ENCODE measurements around the gene CCDC40. TPM values are rescaled to one million over a fixed set of nuclear protein-coding genes. Genes with fewer than 3 reads are reported as not detected.
A peak's percentile ranks its signal among the peaks of the same experiment; 100 is the strongest.

CCDC40 gene
- total and polyA plus RNA-seq, 3 experiments from 2014 or later = 3.6 to 4.3 TPM; not detected in 1

- peaks cover 5% of the 10 kb centered on the region for H3K4me1 ChIP-seq (ENCODE audit: insufficient read depth, low read length)
- Mint-ChIP-seq H3K4me1 (peaks cover 0 to 3% (median 2%) of the 10 kb centered on the region in 3 donors), H3K27ac (peak overlapping the region in 2 of 8 donors; percentile 64 to 66), H3K4me3 (no peak overlapping the region), H3K9me3 (no peaks in the 10 kb centered on the region), H3K27me3 (peaks cover 10 to 11% of the 10 kb centered on the region in 2 donors), H3K36me3 (no peaks in the 10 kb centered on the region)
- ChIA-PET CTCF (interaction anchor here (0.8 to 2.9 kb wide), 10 partner anchors 10 to 74 kb away, joined by 3 to 23 read pairs (median 4); partner anchors contain the start of gene GAA), POLR2A (interaction anchor here (0.6 kb wide), 1 partner anchor 183 kb away, joined by 5 read pairs; no protein-coding TSS in a partner anchor)
- H3K36me3 ChIP-seq (ENCODE audit: insufficient read depth, low read length) = no peaks in the 10 kb centered on the region
- no peak overlapping the region for H3K27ac ChIP-seq (ENCODE audit: low read depth, low read length)
- no peaks in the 10 kb centered on the region for H3K9me3 ChIP-seq (ENCODE audit: low read length)
- peak; percentile 17 to 66 (median 40) for DNase-seq
- no peak overlapping the region for H3K4me3 ChIP-seq (ENCODE audit: low read length)
- H3K27me3 ChIP-seq (ENCODE audit: insufficient read depth, low read length, poor library complexity, severe bottlenecking) = no peaks in the 10 kb centered on the region
These were observed 46.1 kb downstream of the CCDC40 start for GRCh38 chr17:80082403-80083135.

GRCh38 chr17:80083136-80083661 is 46.8 kb downstream of the CCDC40 start:
- ChIA-PET CTCF (interaction anchor here (0.8 to 2.9 kb wide), 10 partner anchors 9 to 75 kb away, joined by 3 to 23 read pairs (median 4); partner anchors contain the start of gene GAA), POLR2A (no interaction called here)
- peaks cover 6 to 8% of the 10 kb centered on the region in 2 donors for H3K27me3 Mint-ChIP-seq
- peak overlapping the region in 1 of 8 donors; percentile 64 for H3K27ac Mint-ChIP-seq
- no peak overlapping the region for H3K27ac ChIP-seq (ENCODE audit: low read depth, low read length)
- no peak for DNase-seq
- H3K36me3 ChIP-seq (ENCODE audit: insufficient read depth, low read length) = no peaks in the 10 kb centered on the region
- H3K27me3 ChIP-seq (ENCODE audit: insufficient read depth, low read length, poor library complexity, severe bottlenecking) = no peaks in the 10 kb centered on the region
- peaks cover 0 to 3% (median 2%) of the 10 kb centered on the region in 3 donors for H3K4me1 Mint-ChIP-seq
- H3K4me3 ChIP-seq (ENCODE audit: low read length) = no peak overlapping the region
- peaks cover 5% of the 10 kb centered on the region for H3K4me1 ChIP-seq (ENCODE audit: insufficient read depth, low read length)
- no peaks in the 10 kb centered on the region for H3K36me3 Mint-ChIP-seq
- no peaks in the 10 kb centered on the region for H3K9me3 Mint-ChIP-seq
- no peak overlapping the region for H3K4me3 Mint-ChIP-seq
- H3K9me3 ChIP-seq (ENCODE audit: low read length) = no peaks in the 10 kb centered on the region

GRCh38 chr17:80084773-80085172 is 48.3 kb downstream of the CCDC40 start:
- Mint-ChIP-seq H3K4me1 (peaks cover 0 to 3% (median 2%) of the 10 kb centered on the region in 3 donors), H3K9me3 (no peaks in the 10 kb centered on the region), H3K27ac (no peak overlapping the region), H3K36me3 (no peaks in the 10 kb centered on the region), H3K27me3 (peaks cover 0 to 8% of the 10 kb centered on the region in 2 donors), H3K4me3 (no peak overlapping the region)
- peaks cover 5% of the 10 kb centered on the region for H3K4me1 ChIP-seq (ENCODE audit: insufficient read depth, low read length)
- no peaks in the 10 kb centered on the region for H3K36me3 ChIP-seq (ENCODE audit: insufficient read depth, low read length)
- no peak for DNase-seq
- ChIA-PET POLR2A (interaction anchor here (1.1 kb wide), 1 partner anchor 17 kb away, joined by 3 read pairs; the partner anchor contains the start of gene GAA), CTCF (interaction anchor here (1.2 to 1.5 kb wide), 2 partner anchors 9 to 17 kb away, joined by 3 read pairs; partner anchors contain the start of gene GAA)
- H3K27me3 ChIP-seq (ENCODE audit: insufficient read depth, low read length, poor library complexity, severe bottlenecking) = no peaks in the 10 kb centered on the region
- H3K4me3 ChIP-seq (ENCODE audit: low read length) = no peak overlapping the region
- H3K9me3 ChIP-seq (ENCODE audit: low read length) = no peaks in the 10 kb centered on the region
- no peak overlapping the region for H3K27ac ChIP-seq (ENCODE audit: low read depth, low read length)

- H3K4me1 Mint-ChIP-seq = peaks cover 0 to 3% (median 2%) of the 10 kb centered on the region in 3 donors
- POLR2A ChIA-PET = no interaction called here
- no peaks in the 10 kb centered on the region for H3K36me3 Mint-ChIP-seq
- H3K36me3 ChIP-seq (ENCODE audit: insufficient read depth, low read length) = no peaks in the 10 kb centered on the region
- no peak overlapping the region for H3K27ac ChIP-seq (ENCODE audit: low read depth, low read length)
- no peak overlapping the region for H3K4me3 ChIP-seq (ENCODE audit: low read length)
- H3K27ac Mint-ChIP-seq = no peak overlapping the region
- no peak for DNase-seq
- H3K9me3 ChIP-seq (ENCODE audit: low read length) = no peaks in the 10 kb centered on the region
- H3K4me3 Mint-ChIP-seq = no peak overlapping the region
- peaks cover 5% of the 10 kb centered on the region for H3K4me1 ChIP-seq (ENCODE audit: insufficient read depth, low read length)
- CTCF ChIA-PET = no interaction called here
- H3K27me3 ChIP-seq (ENCODE audit: insufficient read depth, low read length, poor library complexity, severe bottlenecking) = no peaks in the 10 kb centered on the region
- no peaks in the 10 kb centered on the region for H3K9me3 Mint-ChIP-seq
- peaks cover 0 to 3% of the 10 kb centered on the region in 2 donors for H3K27me3 Mint-ChIP-seq
These were observed 49.6 kb downstream of the CCDC40 start for GRCh38 chr17:80086081-80086480.

GRCh38 chr17:80086616-80087015 is 50.2 kb downstream of the CCDC40 start:
- Mint-ChIP-seq H3K27ac (no peak overlapping the region), H3K4me1 (peaks cover 0 to 3% (median 2%) of the 10 kb centered on the region in 3 donors), H3K27me3 (peaks cover 0 to 3% of the 10 kb centered on the region in 2 donors), H3K36me3 (no peaks in the 10 kb centered on the region), H3K9me3 (no peaks in the 10 kb centered on the region), H3K4me3 (no peak overlapping the region)
- no peaks in the 10 kb centered on the region for H3K9me3 ChIP-seq (ENCODE audit: low read length)
- ChIA-PET CTCF (interaction anchor here (1.1 to 1.7 kb wide), 3 partner anchors 15 to 489 kb away, joined by 3 to 4 read pairs (median 4); partner anchors contain the start of gene GAA), POLR2A (no interaction called here)
- DNase-seq = no peak
- H3K27me3 ChIP-seq (ENCODE audit: insufficient read depth, low read length, poor library complexity, severe bottlenecking) = no peaks in the 10 kb centered on the region
- no peaks in the 10 kb centered on the region for H3K36me3 ChIP-seq (ENCODE audit: insufficient read depth, low read length)
- H3K27ac ChIP-seq (ENCODE audit: low read depth, low read length) = no peak overlapping the region
- no peak overlapping the region for H3K4me3 ChIP-seq (ENCODE audit: low read length)
- peaks cover 5% of the 10 kb centered on the region for H3K4me1 ChIP-seq (ENCODE audit: insufficient read depth, low read length)

- no peak overlapping the region for H3K27ac Mint-ChIP-seq
- POLR2A ChIA-PET = no interaction called here
These were observed 51.2 kb downstream of the CCDC40 start for GRCh38 chr17:80087346-80088265.

GRCh38 chr17:80089762-80090161 is 53.3 kb downstream of the CCDC40 start:
- POLR2A ChIA-PET = no interaction called here
- CTCF ChIA-PET = interaction anchor here (1.6 kb wide), 1 partner anchor 12 kb away, joined by 5 read pairs; the partner anchor contains the start of gene GAA
- peaks cover 3% of the 10 kb centered on the region in 2 donors for H3K27me3 Mint-ChIP-seq

More at GRCh38 chr17:80087346-80088265, 51.2 kb downstream of the CCDC40 start:
- CTCF ChIA-PET = interaction anchor here (1.1 to 1.7 kb wide), 3 partner anchors 14 to 488 kb away, joined by 3 to 4 read pairs (median 4); partner anchors contain the start of gene GAA
- no peak overlapping the region for H3K4me3 Mint-ChIP-seq
- H3K27me3 ChIP-seq (ENCODE audit: insufficient read depth, low read length, poor library complexity, severe bottlenecking) = no peaks in the 10 kb centered on the region
- no peaks in the 10 kb centered on the region for H3K9me3 Mint-ChIP-seq
- H3K36me3 Mint-ChIP-seq = no peaks in the 10 kb centered on the region
- DNase-seq = no peak
- peaks cover 0 to 3% (median 2%) of the 10 kb centered on the region in 3 donors for H3K4me1 Mint-ChIP-seq
- H3K36me3 ChIP-seq (ENCODE audit: insufficient read depth, low read length) = no peaks in the 10 kb centered on the region
- H3K9me3 ChIP-seq (ENCODE audit: low read length) = no peaks in the 10 kb centered on the region
- no peak overlapping the region for H3K4me3 ChIP-seq (ENCODE audit: low read length)
- peaks cover 3% of the 10 kb centered on the region in 2 donors for H3K27me3 Mint-ChIP-seq
- no peak overlapping the region for H3K27ac ChIP-seq (ENCODE audit: low read depth, low read length)
- peaks cover 4% of the 10 kb centered on the region for H3K4me1 ChIP-seq (ENCODE audit: insufficient read depth, low read length)

More at GRCh38 chr17:80089762-80090161, 53.3 kb downstream of the CCDC40 start:
- H3K27me3 ChIP-seq (ENCODE audit: insufficient read depth, low read length, poor library complexity, severe bottlenecking) = no peaks in the 10 kb centered on the region
- no peaks in the 10 kb centered on the region for H3K36me3 ChIP-seq (ENCODE audit: insufficient read depth, low read length)
- no peaks in the 10 kb centered on the region for H3K36me3 Mint-ChIP-seq
- no peak for DNase-seq
- H3K4me3 Mint-ChIP-seq = no peak overlapping the region
- no peaks in the 10 kb centered on the region for H3K4me1 Mint-ChIP-seq
- no peaks in the 10 kb centered on the region for H3K9me3 ChIP-seq (ENCODE audit: low read length)
- no peaks in the 10 kb centered on the region for H3K4me1 ChIP-seq (ENCODE audit: insufficient read depth, low read length)
- no peak overlapping the region for H3K27ac Mint-ChIP-seq
- H3K4me3 ChIP-seq (ENCODE audit: low read length) = no peak overlapping the region
- no peak overlapping the region for H3K27ac ChIP-seq (ENCODE audit: low read depth, low read length)
- H3K9me3 Mint-ChIP-seq = no peaks in the 10 kb centered on the region

All from CD8-positive, alpha-beta memory T cell (primary cell).